RWPE2 (cell line): ENCODE measurements around the gene ZNF628.

Source experiments
- ATAC-seq: fragments of 200-7000 bp; cut with Tn5 transposase; 3 replicates; pipeline ENCODE4 v1.9.1; 2021; ENCODE audit warnings: low read depth
- DNase-seq: peaks from one replicate; pipeline ENCODE4 v3.0.0-alpha.2; 2020; ENCODE audit warnings: low spot score
- H3K27ac ChIP-seq: fragments of 450-650 bp; 2 replicates; pipeline ENCODE4 v1.5.1; 2017; ENCODE audit warnings: mild to moderate bottlenecking; ENCODE audit not compliant: poor library complexity, severe bottlenecking
- H3K27me3 ChIP-seq: fragments of 250-450 bp; sonication (Bioruptor Pico); 2 replicates; pipeline ENCODE4 v1.5.1; 2021; ENCODE audit warnings: mild to moderate bottlenecking, moderate library complexity; ENCODE audit not compliant: insufficient read depth, poor library complexity, severe bottlenecking
- H3K36me3 ChIP-seq: fragments of 250-450 bp; sonication (Bioruptor Pico); 2 replicates; pipeline ENCODE4 v1.5.1; 2020; ENCODE audit warnings: low read depth, mild to moderate bottlenecking, moderate library complexity
- H3K4me1 ChIP-seq: fragments of 250-450 bp; sonication (Bioruptor Pico); 2 replicates; pipeline ENCODE4 v1.5.1; 2021; ENCODE audit warnings: mild to moderate bottlenecking, moderate library complexity; ENCODE audit not compliant: insufficient read depth, poor library complexity, severe bottlenecking
- H3K4me3 ChIP-seq: fragments of 250-450 bp; sonication (Bioruptor Pico); 2 replicates; pipeline ENCODE4 v1.5.1; 2021; ENCODE audit warnings: mild to moderate bottlenecking, moderate library complexity; ENCODE audit not compliant: severe bottlenecking
- H3K9me3 ChIP-seq: fragments of 250-450 bp; sonication (Bioruptor Pico); 2 replicates; pipeline ENCODE4 v1.5.1; 2021; ENCODE audit warnings: mild to moderate bottlenecking, moderate library complexity; ENCODE audit not compliant: severe bottlenecking
- CTCF ChIP-seq: fragments of 450-650 bp; IDR thresholded peaks from one replicate; pipeline ENCODE4 v1.5.1; 2017; ENCODE audit warnings: mild to moderate bottlenecking, moderate library complexity; ENCODE audit not compliant: poor library complexity, severe bottlenecking

The ZNF628 gene

GRCh38 chr19:55497763-55498162 lies 21.3 kb downstream of the ZNF628 start:
- no peak for ATAC-seq
- Histone ChIP-seq H3K27me3 (no peaks in the 10 kb centered on the region), H3K9me3 (no peaks in the 10 kb centered on the region), H3K4me1 (peaks cover 2% of the 10 kb centered on the region), H3K4me3 (no peak overlapping the region), H3K36me3 (no peaks in the 10 kb centered on the region), H3K27ac (no peak overlapping the region)
- no peak for DNase-seq
- no peak for TF ChIP-seq CTCF

- no peak for TF ChIP-seq CTCF
- H3K4me1 ChIP-seq = no peaks in the 10 kb centered on the region
- DNase-seq = no peak
- H3K4me3 ChIP-seq = no peak overlapping the region
- ATAC-seq = no peak
- no peak overlapping the region for H3K27ac ChIP-seq
- no peaks in the 10 kb centered on the region for H3K27me3 ChIP-seq
- H3K36me3 ChIP-seq = no peaks in the 10 kb centered on the region
- H3K9me3 ChIP-seq = no peaks in the 10 kb centered on the region
Observed at GRCh38 chr19:55498246-55498840, 21.9 kb downstream of the ZNF628 start.

- Histone ChIP-seq H3K27me3 (no peaks in the 10 kb centered on the region), H3K27ac (no peak overlapping the region), H3K4me3 (no peak overlapping the region), H3K9me3 (no peaks in the 10 kb centered on the region), H3K36me3 (no peaks in the 10 kb centered on the region), H3K4me1 (no peaks in the 10 kb centered on the region)
- TF ChIP-seq CTCF = no peak
- DNase-seq (no peak), ATAC-seq (no peak)
Observed at GRCh38 chr19:55500368-55500952, 24.0 kb downstream of the ZNF628 start.

GRCh38 chr19:55502197-55502952 lies 26.0 kb downstream of the ZNF628 start:
- no peak overlapping the region for H3K27ac ChIP-seq
- ATAC-seq (no peak), DNase-seq (no peak)
- no peaks in the 10 kb centered on the region for H3K4me1 ChIP-seq
- no peaks in the 10 kb centered on the region for H3K27me3 ChIP-seq
- TF ChIP-seq CTCF = no peak
- H3K9me3 ChIP-seq = no peaks in the 10 kb centered on the region
- no peak overlapping the region for H3K4me3 ChIP-seq
- H3K36me3 ChIP-seq = no peaks in the 10 kb centered on the region

GRCh38 chr19:55503157-55503501 lies 26.7 kb downstream of the ZNF628 start:
- TF ChIP-seq CTCF = no peak
- ATAC-seq (no peak), DNase-seq (no peak)
- Histone ChIP-seq H3K27me3 (no peaks in the 10 kb centered on the region), H3K27ac (no peak overlapping the region), H3K4me3 (no peak overlapping the region), H3K36me3 (no peaks in the 10 kb centered on the region), H3K4me1 (no peaks in the 10 kb centered on the region), H3K9me3 (no peaks in the 10 kb centered on the region)
